NB4 (cell line): ENCODE results near the gene CAMK2G.

Source experiments
- CTCF ChIP-seq: IDR thresholded peaks from one replicate; pipeline ENCODE4 v1.5.1; 2012; ENCODE audit warnings: low read depth, low read length
- POLR2A ChIP-seq: IDR thresholded peaks from 2 replicates; pipeline ENCODE4 v1.6.1; 2011; ENCODE audit warnings: mild to moderate bottlenecking; ENCODE audit not compliant: insufficient read length; ENCODE audit errors: extremely low read depth

GRCh38 chr10:73902351-73902750, 28.0 kb upstream of the CAMK2G start:
- TF ChIP-seq CTCF (no peak), POLR2A (no peak)
